ENCODE data around the gene NEU2. TPM values are rescaled to one million over a fixed set of nuclear protein-coding genes. Genes with fewer than 3 reads are reported as not detected.
A peak's percentile ranks its signal among the peaks of the same experiment; 100 is the strongest.

The NEU2 gene
- total RNA-seq, result not detected

DNA sequence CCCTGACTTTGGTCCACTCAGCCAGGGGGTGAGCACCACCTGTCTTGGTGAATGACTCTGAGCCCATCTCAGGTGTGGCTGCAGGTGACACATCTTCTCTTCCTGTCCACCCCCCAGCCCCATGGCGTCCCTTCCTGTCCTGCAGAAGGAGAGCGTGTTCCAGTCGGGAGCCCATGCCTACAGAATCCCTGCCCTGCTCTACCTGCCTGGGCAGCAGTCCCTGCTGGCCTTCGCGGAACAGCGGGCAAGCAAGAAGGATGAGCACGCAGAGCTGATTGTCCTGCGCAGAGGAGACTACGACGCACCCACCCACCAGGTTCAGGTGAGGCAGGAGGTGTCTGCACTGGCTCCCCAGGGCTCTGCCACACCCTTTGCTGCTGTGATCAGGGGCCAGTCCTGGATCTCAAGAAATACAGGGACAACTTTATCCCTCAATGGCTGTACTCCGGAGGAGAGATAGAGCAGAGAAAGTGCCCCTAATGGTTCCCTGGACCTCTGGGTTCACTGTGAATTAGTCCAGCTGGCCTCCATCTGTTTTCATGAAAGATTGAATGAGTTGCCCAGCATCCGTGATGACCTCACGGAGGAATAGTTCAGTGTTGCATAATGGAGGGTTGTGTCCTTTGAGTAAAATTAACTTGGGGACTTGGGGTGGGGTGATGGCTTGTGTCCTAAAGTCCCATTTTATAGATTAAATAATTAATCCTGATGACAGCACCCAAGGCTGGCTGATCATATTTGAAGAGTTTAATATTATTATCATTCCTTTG, at the start of gene NEU2:
Gene NEU2 (plus strand): TSS at position 122 of the 770 bp plus-strand sequence. CDS start 0 bp downstream, at position 122.
- no peaks in the 10 kb centered on the region for H3K27me3 Mint-ChIP-seq (ENCODE audit: low read depth)
- no peaks in the 10 kb centered on the region for H3K36me3 Mint-ChIP-seq (ENCODE audit: insufficient read depth in 2 of 2)
- H3K27ac Mint-ChIP-seq, result no peak within 1 kb of the TSS
- H3K4me3 Mint-ChIP-seq, result no peak within 1 kb of the TSS
- peaks cover 9% of the 10 kb centered on the region for H3K4me1 Mint-ChIP-seq (ENCODE audit: low read depth)
- ATAC-seq (replicated peaks in 1 of 2) (no peak), DNase-seq (no peak)
- H3K9me3 Mint-ChIP-seq, result no peaks in the 10 kb centered on the region

GRCh38 chr2:232982926-232983668, 49.4 kb upstream of the NEU2 start:
- ATAC-seq (replicated peaks in 1 of 2) (no peak), DNase-seq (no peak)
- peaks cover 5% of the 10 kb centered on the region for H3K4me1 Mint-ChIP-seq (ENCODE audit: low read depth)
- H3K4me3 Mint-ChIP-seq, result no peak overlapping the region
- peaks cover 2 to 6% of the 10 kb centered on the region in 2 donors for H3K9me3 Mint-ChIP-seq
- H3K36me3 Mint-ChIP-seq (ENCODE audit: insufficient read depth in 2 of 2), result peaks cover 3 to 4% of the 10 kb centered on the region in 2 donors
- H3K27me3 Mint-ChIP-seq (ENCODE audit: low read depth), result peaks cover 45% of the 10 kb centered on the region
- H3K27ac Mint-ChIP-seq, result no peak overlapping the region

DNA sequence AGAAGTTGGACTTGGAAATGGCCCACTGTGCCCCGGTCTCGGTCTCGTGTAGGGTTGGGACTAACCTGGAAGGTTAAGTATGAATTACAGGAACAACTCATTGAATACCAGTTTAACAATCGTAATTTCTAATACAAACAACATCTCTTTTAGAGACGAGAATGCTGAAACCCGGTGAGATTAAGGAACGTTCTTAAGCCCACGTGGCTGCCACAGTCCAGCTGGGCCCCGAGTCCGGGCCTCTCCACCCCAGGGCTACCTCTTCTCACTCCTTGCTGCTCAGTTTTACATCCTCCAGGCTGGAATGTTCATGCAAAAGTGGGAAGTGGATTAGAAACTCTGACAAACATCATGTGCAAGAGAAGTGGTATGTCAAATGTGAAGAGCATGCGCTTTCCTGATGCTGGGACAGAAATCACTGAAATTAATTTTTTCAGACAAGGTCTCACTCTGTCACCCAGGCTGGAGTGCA, 48.8 kb upstream of the NEU2 start:
- ATAC-seq (replicated peaks in 1 of 2) (no peak), DNase-seq (no peak)
- peaks cover 2 to 6% of the 10 kb centered on the region in 2 donors for H3K9me3 Mint-ChIP-seq
- H3K36me3 Mint-ChIP-seq (ENCODE audit: insufficient read depth in 2 of 2), result peaks cover 3 to 4% of the 10 kb centered on the region in 2 donors
- H3K4me1 Mint-ChIP-seq (ENCODE audit: low read depth), result peaks cover 5% of the 10 kb centered on the region
- H3K4me3 Mint-ChIP-seq, result no peak overlapping the region
- H3K27me3 Mint-ChIP-seq (ENCODE audit: low read depth), result peaks cover 45% of the 10 kb centered on the region
- H3K27ac Mint-ChIP-seq, result no peak overlapping the region

DNA sequence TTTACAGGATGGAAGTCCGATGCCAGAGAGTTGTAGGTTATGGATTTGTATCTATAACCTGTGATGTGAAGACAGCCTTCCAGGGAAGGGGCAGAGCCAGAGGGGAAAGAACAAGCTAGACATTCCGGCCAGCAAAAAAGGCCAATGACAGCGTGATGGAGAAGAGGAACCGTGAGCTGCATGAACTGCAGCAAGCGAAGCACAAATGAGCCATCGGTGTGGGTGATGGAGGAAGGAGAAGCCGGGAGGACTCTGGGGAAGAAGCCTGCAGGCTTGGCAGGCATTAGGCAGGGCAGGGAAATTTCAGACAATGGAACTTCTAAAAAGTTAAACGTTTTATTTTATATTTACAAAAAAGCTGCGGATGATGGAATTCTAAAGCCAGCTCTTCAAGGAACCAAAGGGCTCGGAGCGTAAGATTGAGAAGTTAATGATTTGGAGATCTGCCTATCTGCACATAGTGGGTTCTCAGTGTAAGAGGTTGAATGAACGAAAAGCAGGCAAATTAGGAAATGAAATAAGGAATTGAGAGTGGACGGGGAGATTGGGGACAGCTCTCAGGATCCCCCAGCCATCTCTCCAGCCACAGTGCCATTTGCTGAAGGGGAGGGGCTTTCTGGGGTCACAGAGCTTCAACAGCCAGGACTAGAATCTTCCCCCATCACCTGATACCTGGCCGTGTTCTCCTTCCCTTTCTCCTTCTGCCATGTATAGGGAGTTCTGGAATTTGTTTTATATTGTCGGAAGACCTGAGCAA, 47.8 kb upstream of the NEU2 start:
- peaks cover 45% of the 10 kb centered on the region for H3K27me3 Mint-ChIP-seq (ENCODE audit: low read depth)
- H3K9me3 Mint-ChIP-seq, result peaks cover 2 to 6% of the 10 kb centered on the region in 2 donors
- no peak overlapping the region for H3K27ac Mint-ChIP-seq
- no peak for DNase-seq
- H3K36me3 Mint-ChIP-seq (ENCODE audit: insufficient read depth in 2 of 2), result peaks cover 3 to 4% of the 10 kb centered on the region in 2 donors
- H3K4me3 Mint-ChIP-seq, result no peak overlapping the region
- peaks cover 5% of the 10 kb centered on the region for H3K4me1 Mint-ChIP-seq (ENCODE audit: low read depth)
- ATAC-seq (replicated peaks in 1 of 2), result no peak

DNA sequence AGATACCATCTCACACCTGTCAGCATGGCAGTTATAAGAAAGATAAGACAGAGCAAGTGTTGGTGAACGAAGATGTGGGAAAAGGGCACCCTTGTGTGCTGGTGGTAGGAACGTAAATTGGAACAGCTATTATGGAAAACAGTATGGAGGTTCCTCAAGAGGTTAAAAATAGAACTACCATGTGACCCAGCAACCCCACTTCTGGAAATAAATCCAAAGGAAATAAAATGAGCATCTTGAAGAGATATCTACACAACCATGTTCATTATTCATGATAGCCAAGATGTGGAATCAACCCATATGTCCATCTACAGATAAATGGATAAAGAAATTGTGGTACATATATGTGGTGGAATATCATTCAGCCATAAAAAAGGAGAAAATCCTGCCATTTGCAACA, 46.3 kb upstream of the NEU2 start:
- Mint-ChIP-seq H3K4me1 (ENCODE audit: low read depth) (no peaks in the 10 kb centered on the region), H3K9me3 (peaks cover 2 to 6% of the 10 kb centered on the region in 2 donors), H3K27me3 (ENCODE audit: low read depth) (peaks cover 45% of the 10 kb centered on the region), H3K4me3 (no peak overlapping the region), H3K36me3 (ENCODE audit: insufficient read depth in 2 of 2) (peaks cover 3 to 4% of the 10 kb centered on the region in 2 donors), H3K27ac (no peak overlapping the region)
- DNase-seq, result no peak
- ATAC-seq (replicated peaks in 1 of 2), result no peak

DNA sequence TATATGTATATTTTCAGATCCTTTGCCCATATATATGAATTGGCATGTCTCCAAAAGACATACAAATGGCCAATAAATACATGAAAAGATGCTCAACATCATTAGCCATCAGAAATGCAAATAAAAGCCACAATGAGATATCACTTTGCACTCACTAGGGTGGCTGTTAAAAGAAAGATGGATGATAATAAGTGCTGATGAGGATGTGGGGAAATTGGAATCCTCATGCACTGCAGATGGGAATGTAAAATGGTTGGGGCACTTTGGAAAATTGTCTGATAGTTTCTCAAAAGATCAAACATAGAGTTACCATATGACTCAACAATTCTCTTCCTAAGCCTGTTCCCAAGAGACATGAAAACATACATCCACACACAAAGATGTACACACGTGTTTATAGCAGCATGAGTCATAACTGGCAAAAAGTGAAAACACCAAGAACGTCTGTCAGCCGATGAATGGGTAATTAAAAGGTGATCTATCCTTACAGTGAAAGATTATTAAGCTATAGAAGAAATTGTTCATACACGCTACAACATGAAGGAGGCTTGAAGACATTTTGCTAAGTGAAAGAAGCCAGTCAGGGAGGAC, 39.1 kb upstream of the NEU2 start:
- no peak for ATAC-seq (replicated peaks in 1 of 2)
- Mint-ChIP-seq H3K27me3 (ENCODE audit: low read depth) (no peaks in the 10 kb centered on the region), H3K27ac (no peak overlapping the region)

DNA sequence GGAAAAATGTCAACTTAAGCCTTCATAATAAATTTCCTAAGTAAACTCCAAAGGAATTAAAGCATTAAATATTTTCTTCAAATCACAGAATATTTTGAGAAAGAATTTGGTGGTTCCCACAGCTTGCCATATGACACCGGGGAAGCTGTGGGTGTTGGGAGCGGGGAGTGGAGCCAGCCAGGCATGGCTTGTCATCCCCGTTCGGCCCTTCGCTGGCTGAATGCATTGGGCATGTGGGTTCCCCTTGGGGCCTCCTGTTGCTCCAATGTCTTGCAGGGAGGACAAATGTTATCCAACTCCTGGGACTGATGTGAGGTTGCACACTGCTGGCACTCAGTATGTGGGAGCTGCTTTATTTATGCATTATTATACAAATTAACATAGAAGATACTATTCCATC, 38.0 kb upstream of the NEU2 start:
- no peak overlapping the region for H3K4me3 Mint-ChIP-seq
- H3K27ac Mint-ChIP-seq, result no peak overlapping the region
- no peak for DNase-seq
- no peaks in the 10 kb centered on the region for H3K36me3 Mint-ChIP-seq (ENCODE audit: insufficient read depth in 2 of 2)
- ATAC-seq (replicated peaks in 1 of 2), result no peak
- no peaks in the 10 kb centered on the region for H3K9me3 Mint-ChIP-seq
- H3K27me3 Mint-ChIP-seq (ENCODE audit: low read depth), result no peaks in the 10 kb centered on the region
- H3K4me1 Mint-ChIP-seq (ENCODE audit: low read depth), result no peaks in the 10 kb centered on the region

More for the DNA sequence above, 39.1 kb upstream of the NEU2 start:
- no peak for DNase-seq
- Mint-ChIP-seq H3K4me1 (ENCODE audit: low read depth) (no peaks in the 10 kb centered on the region), H3K4me3 (no peak overlapping the region), H3K9me3 (no peaks in the 10 kb centered on the region), H3K36me3 (ENCODE audit: insufficient read depth in 2 of 2) (no peaks in the 10 kb centered on the region)

GRCh38 chr2:232997749-232998665, 34.5 kb upstream of the NEU2 start:
- no peaks in the 10 kb centered on the region for H3K4me1 Mint-ChIP-seq (ENCODE audit: low read depth)
- no peak overlapping the region for H3K4me3 Mint-ChIP-seq
- no peaks in the 10 kb centered on the region for H3K27me3 Mint-ChIP-seq (ENCODE audit: low read depth)
- no peak for ATAC-seq (replicated peaks in 1 of 2)
- H3K27ac Mint-ChIP-seq, result peak overlapping the region; percentile 48
- DNase-seq, result no peak
- H3K36me3 Mint-ChIP-seq (ENCODE audit: insufficient read depth in 2 of 2), result no peaks in the 10 kb centered on the region
- H3K9me3 Mint-ChIP-seq, result no peaks in the 10 kb centered on the region

- H3K9me3 Mint-ChIP-seq, result no peaks in the 10 kb centered on the region
- no peak for ATAC-seq (replicated peaks in 1 of 2)
- no peak overlapping the region for H3K4me3 Mint-ChIP-seq
- no peak for DNase-seq
- H3K27me3 Mint-ChIP-seq (ENCODE audit: low read depth), result no peaks in the 10 kb centered on the region
- H3K4me1 Mint-ChIP-seq (ENCODE audit: low read depth), result no peaks in the 10 kb centered on the region
- no peak overlapping the region for H3K27ac Mint-ChIP-seq
- no peaks in the 10 kb centered on the region for H3K36me3 Mint-ChIP-seq (ENCODE audit: insufficient read depth in 2 of 2)
Measured at GRCh38 chr2:232998666-232998985, 33.8 kb upstream of the NEU2 start.

- no peak for DNase-seq
- no peaks in the 10 kb centered on the region for H3K36me3 Mint-ChIP-seq (ENCODE audit: insufficient read depth in 2 of 2)
- no peaks in the 10 kb centered on the region for H3K27me3 Mint-ChIP-seq (ENCODE audit: low read depth)
- no peaks in the 10 kb centered on the region for H3K4me1 Mint-ChIP-seq (ENCODE audit: low read depth)
- ATAC-seq (replicated peaks in 1 of 2), result no peak
- H3K4me3 Mint-ChIP-seq, result no peak overlapping the region
- H3K9me3 Mint-ChIP-seq, result no peaks in the 10 kb centered on the region
- H3K27ac Mint-ChIP-seq, result no peak overlapping the region
Measured at GRCh38 chr2:232999354-232999753, 33.1 kb upstream of the NEU2 start.

DNA sequence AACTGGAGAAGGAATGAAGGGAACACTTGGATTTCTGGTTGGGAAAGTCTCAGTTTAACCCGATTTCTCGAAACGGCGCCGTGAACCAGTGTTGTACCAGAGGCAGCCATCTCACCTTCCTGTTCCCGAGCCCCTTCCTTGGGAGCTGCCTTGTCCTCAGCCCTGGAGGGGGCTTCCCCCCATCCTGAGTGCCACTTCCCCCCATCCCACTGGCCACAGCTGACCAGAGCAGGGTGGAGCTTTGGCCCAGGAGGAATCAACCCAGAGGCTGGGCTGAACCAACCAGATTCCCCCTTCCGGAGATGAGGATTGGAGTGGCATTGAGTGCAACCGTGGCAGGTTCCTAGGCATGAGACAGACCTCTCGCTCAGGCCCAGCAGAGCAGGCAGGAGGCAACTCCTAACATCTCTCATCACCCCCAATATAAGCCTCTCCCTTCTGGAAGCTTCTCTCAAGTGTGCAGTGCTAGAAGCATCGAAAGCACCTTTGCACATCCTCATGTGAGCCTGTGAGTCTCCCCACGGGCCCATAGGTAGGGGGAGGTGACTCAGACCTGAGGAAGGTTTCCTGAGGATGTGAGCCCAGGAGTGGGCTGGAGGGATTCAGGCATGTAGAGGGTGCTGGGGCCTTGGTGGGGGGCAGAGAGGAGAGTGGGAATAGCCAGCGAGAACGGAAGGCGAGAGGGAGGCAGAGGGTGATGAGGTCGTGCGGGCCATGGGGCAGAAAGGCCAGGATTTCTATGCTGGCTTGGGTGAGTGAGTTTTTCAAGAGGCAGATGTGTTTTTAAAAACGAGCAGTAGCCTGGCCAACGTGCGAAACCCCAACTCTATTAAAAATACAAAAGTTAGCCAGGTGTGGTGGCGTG, 31.4 kb upstream of the NEU2 start:
- Mint-ChIP-seq H3K27ac (no peak overlapping the region), H3K27me3 (ENCODE audit: low read depth) (no peaks in the 10 kb centered on the region), H3K4me3 (no peak overlapping the region), H3K36me3 (ENCODE audit: insufficient read depth in 2 of 2) (no peaks in the 10 kb centered on the region), H3K4me1 (ENCODE audit: low read depth) (no peaks in the 10 kb centered on the region), H3K9me3 (no peaks in the 10 kb centered on the region)
- DNase-seq (no peak), ATAC-seq (replicated peaks in 1 of 2) (no peak)
